ENCODE results near the gene UQCRHL. TPM values are rescaled to one million over a fixed set of nuclear protein-coding genes. Genes with fewer than 3 reads are reported as not detected.

Gene UQCRHL
- total and polyA plus RNA-seq, 2 donors (not counting 1 experiment from before 2014, with no cell fraction given) = 0.98 to 1.8 TPM

DNA sequence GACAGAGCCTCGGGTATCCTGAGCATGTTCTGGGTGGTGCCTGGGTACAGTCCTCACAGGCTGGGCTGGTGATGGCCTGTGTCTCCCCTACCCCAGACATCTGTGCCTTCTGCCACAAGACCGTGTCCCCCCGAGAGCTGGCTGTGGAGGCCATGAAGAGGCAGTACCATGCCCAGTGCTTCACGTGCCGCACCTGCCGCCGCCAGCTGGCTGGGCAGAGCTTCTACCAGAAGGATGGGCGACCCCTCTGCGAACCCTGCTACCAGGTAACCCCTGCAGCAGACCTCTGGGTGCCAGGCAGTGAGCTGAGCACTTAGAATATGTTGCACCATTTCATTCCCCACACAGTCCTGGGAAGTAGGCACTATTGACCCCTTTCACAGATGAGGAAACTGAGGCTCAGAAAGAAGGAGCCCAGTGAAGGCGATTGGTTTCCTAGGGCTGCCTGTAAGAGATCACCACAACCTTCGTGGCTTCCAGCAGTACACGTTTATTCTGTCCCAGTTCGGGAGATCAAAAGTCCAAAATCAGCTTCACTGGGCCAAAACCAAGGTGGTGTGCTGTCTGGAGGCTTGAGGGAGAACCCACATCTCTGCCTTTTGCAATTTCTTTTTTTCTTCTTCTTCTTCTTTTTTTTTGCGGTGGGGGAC lies 37.0 kb downstream of the UQCRHL start:
- no peak overlapping the region for H3K4me3 ChIP-seq (ENCODE audit: control extremely low read depth in 1 of 5, extremely low read depth in 1 of 5, insufficient read depth in 1 of 5, low read depth in 2 of 5, low read length in 4 of 5)
- peaks cover 0 to 9% (median 0%) of the 10 kb centered on the region in 4 experiments for H3K27me3 ChIP-seq (replicated peaks in 1 of 4; ENCODE audit: control extremely low read depth in 1 of 4, control insufficient read depth in 3 of 4, insufficient read depth in 4 of 4, low read length in 3 of 4)
- Mint-ChIP-seq H3K9me3 (ENCODE audit: insufficient read depth) (no peaks in the 10 kb centered on the region), H3K27ac (no peak overlapping the region), H3K4me3 (no peak overlapping the region), H3K4me1 (no peaks in the 10 kb centered on the region), H3K27me3 (peaks cover 27% of the 10 kb centered on the region)
- DNase-seq (no peak), ATAC-seq (ENCODE audit: low read depth) (no peak)
- TF ChIP-seq EZH2 (IDR thresholded peaks at IDR 0.05; ENCODE audit: borderline replicate concordance, insufficient read depth, low read depth, low read length, poor library complexity, severe bottlenecking) = no peak
- TF ChIP-seq, protein P1, sequence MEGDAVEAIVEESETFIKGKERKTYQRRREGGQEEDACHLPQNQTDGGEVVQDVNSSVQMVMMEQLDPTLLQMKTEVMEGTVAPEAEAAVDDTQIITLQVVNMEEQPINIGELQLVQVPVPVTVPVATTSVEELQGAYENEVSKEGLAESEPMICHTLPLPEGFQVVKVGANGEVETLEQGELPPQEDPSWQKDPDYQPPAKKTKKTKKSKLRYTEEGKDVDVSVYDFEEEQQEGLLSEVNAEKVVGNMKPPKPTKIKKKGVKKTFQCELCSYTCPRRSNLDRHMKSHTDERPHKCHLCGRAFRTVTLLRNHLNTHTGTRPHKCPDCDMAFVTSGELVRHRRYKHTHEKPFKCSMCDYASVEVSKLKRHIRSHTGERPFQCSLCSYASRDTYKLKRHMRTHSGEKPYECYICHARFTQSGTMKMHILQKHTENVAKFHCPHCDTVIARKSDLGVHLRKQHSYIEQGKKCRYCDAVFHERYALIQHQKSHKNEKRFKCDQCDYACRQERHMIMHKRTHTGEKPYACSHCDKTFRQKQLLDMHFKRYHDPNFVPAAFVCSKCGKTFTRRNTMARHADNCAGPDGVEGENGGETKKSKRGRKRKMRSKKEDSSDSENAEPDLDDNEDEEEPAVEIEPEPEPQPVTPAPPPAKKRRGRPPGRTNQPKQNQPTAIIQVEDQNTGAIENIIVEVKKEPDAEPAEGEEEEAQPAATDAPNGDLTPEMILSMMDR (IDR thresholded peaks at IDR 0.05) = no peak
- intact Hi-C loops (cut with micrococcal nuclease) = no loop called here
- ChIA-PET POLR2A (no interaction called here), CTCF (no interaction called here)
- H3K9me3 ChIP-seq (ENCODE audit: control extremely low read depth in 1 of 3, control insufficient read depth in 2 of 3, insufficient read depth in 1 of 3, low read length in 2 of 3) = no peaks in the 10 kb centered on the region
- H3K36me3 ChIP-seq (replicated peaks in 1 of 2; ENCODE audit: control extremely low read depth in 1 of 2, control insufficient read depth in 1 of 2, extremely low read depth in 1 of 2, insufficient read depth in 2 of 2, low read length in 1 of 2) = no peaks in the 10 kb centered on the region
- H3K9ac ChIP-seq (ENCODE audit: low read length) = no peak overlapping the region
- 87% methylated on average over 14 of the region's 14 CpGs for WGBS (ENCODE audit: insufficient coverage)
- no peaks in the 10 kb centered on the region for H4K20me1 ChIP-seq (ENCODE audit: control insufficient read depth, insufficient read depth, low read length, poor library complexity, severe bottlenecking)
- H3K79me2 ChIP-seq (ENCODE audit: control insufficient read depth, insufficient read depth, low read length) = no peaks in the 10 kb centered on the region
- H3K4me2 ChIP-seq (replicated peaks; ENCODE audit: low read depth, low read length, poor library complexity, severe bottlenecking) = no peak overlapping the region
- H3K27ac ChIP-seq (ENCODE audit: low read length in 2 of 2) = no peak overlapping the region
- no peaks in the 10 kb centered on the region for H3K4me1 ChIP-seq (ENCODE audit: control insufficient read depth in 2 of 2, insufficient read depth in 2 of 2, low read length in 2 of 2)
- H2AFZ ChIP-seq (ENCODE audit: insufficient read depth, low read depth, low read length, poor library complexity, severe bottlenecking) = no peak overlapping the region

DNA sequence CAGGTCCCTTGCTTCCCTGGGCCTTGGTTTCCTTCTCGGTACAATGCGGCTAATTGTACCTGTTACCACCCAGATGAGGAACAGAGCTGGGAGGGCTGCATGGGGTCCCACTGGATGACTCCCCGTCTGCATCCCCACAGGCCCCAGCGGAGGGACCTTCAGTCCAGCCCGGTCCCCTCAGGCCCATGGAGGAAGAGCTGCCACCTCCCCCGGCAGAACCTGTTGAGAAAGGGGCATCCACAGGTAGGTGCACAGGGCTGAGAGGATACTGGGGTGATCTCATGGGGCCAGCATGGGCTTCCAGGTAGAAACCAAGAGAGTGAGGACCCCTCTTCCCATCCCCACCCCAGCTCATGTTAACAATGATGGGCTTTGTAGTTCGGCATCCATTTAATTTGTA lies 39.1 kb downstream of the UQCRHL start:
- intact Hi-C loops (cut with micrococcal nuclease) = no loop called here
- H3K27ac ChIP-seq (ENCODE audit: low read length in 2 of 2) = no peak overlapping the region
- no peak for TF ChIP-seq EZH2 (IDR thresholded peaks at IDR 0.05; ENCODE audit: borderline replicate concordance, insufficient read depth, low read depth, low read length, poor library complexity, severe bottlenecking)
- TF ChIP-seq, protein P1 (IDR thresholded peaks at IDR 0.05) = no peak
- 100% methylated on average over 3 of the region's 7 CpGs for WGBS (ENCODE audit: insufficient coverage)
- no peaks in the 10 kb centered on the region for H3K9me3 ChIP-seq (ENCODE audit: control extremely low read depth in 1 of 3, control insufficient read depth in 2 of 3, insufficient read depth in 1 of 3, low read length in 2 of 3)
- no peak overlapping the region for H3K4me3 Mint-ChIP-seq
- H3K4me1 Mint-ChIP-seq = no peaks in the 10 kb centered on the region
- no peaks in the 10 kb centered on the region for H3K9me3 Mint-ChIP-seq (ENCODE audit: insufficient read depth)
- H3K36me3 ChIP-seq (replicated peaks in 1 of 2; ENCODE audit: control extremely low read depth in 1 of 2, control insufficient read depth in 1 of 2, extremely low read depth in 1 of 2, insufficient read depth in 2 of 2, low read length in 1 of 2) = no peaks in the 10 kb centered on the region
- peaks cover 0 to 6% (median 0%) of the 10 kb centered on the region in 4 experiments for H3K27me3 ChIP-seq (replicated peaks in 1 of 4; ENCODE audit: control extremely low read depth in 1 of 4, control insufficient read depth in 3 of 4, insufficient read depth in 4 of 4, low read length in 3 of 4)
- no peak overlapping the region for H2AFZ ChIP-seq (ENCODE audit: insufficient read depth, low read depth, low read length, poor library complexity, severe bottlenecking)
- H3K79me2 ChIP-seq (ENCODE audit: control insufficient read depth, insufficient read depth, low read length) = no peaks in the 10 kb centered on the region
- no peak overlapping the region for H3K4me2 ChIP-seq (replicated peaks; ENCODE audit: low read depth, low read length, poor library complexity, severe bottlenecking)
- H3K27me3 Mint-ChIP-seq = peaks cover 30% of the 10 kb centered on the region
- ChIA-PET POLR2A (no interaction called here), CTCF (interaction anchor here (1.3 kb wide), 1 partner anchor 23 kb away, joined by 5 read pairs; no protein-coding TSS in a partner anchor)
- H3K4me3 ChIP-seq (ENCODE audit: control extremely low read depth in 1 of 5, extremely low read depth in 1 of 5, insufficient read depth in 1 of 5, low read depth in 2 of 5, low read length in 4 of 5) = no peak overlapping the region
- DNase-seq (no peak), ATAC-seq (ENCODE audit: low read depth) (no peak)
- H4K20me1 ChIP-seq (ENCODE audit: control insufficient read depth, insufficient read depth, low read length, poor library complexity, severe bottlenecking) = no peaks in the 10 kb centered on the region
- no peak overlapping the region for H3K27ac Mint-ChIP-seq
- no peaks in the 10 kb centered on the region for H3K4me1 ChIP-seq (ENCODE audit: control insufficient read depth in 2 of 2, insufficient read depth in 2 of 2, low read length in 2 of 2)
- no peak overlapping the region for H3K9ac ChIP-seq (ENCODE audit: low read length)
